ENCODE measurements around the gene GLIS1. TPM values are rescaled to one million over a fixed set of nuclear protein-coding genes. Genes with fewer than 3 reads are reported as not detected.

The GLIS1 gene
- total RNA-seq, result not detected

DNA sequence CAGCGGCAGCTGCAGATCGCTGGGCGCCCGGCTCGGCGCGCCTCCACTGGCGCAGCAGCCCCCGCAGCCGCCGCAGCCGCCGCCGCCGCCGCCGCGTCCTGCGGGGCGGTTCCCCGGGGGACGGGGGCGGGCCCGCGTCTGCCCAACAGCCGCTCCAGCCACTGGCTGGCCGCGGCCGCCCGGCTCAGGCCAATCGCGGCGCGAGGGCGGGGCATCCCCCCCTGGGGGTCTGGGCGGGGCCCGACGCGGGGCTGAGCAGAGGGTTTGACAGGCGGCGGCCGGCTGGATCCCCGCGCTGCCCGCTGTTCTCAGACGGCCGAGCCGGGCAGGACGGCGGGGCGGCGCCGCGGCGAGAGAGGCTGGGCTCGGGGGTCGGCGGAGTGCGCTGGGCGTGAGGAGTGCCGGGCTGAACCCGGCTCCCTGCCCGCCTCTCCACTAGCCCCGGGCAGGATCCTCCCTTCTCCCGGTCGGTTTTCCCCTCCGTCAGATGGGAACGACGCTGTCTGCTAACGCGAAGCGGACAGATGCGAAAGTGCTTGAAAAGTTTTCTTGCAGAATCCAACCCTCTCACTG, at the start of gene GLIS1:
GLIS1 (minus strand) TSS at position 56 of the 573 bp plus-strand sequence. CDS start 1,100 bp downstream, outside the sequence.
- ATAC-seq, result peak; percentile 94
- CTCF ChIA-PET, result interaction anchor here (2.7 kb wide), 1 partner anchor 14 kb away, joined by 8 read pairs; no protein-coding TSS in a partner anchor
- peaks cover 3% of the 10 kb centered on the region for H3K4me1 Mint-ChIP-seq
- H3K36me3 Mint-ChIP-seq, result peaks cover 6% of the 10 kb centered on the region
- peaks cover 75% of the 10 kb centered on the region for H3K27me3 Mint-ChIP-seq
- DNase-seq, result peak; percentile 70
- H3K9me3 Mint-ChIP-seq (ENCODE audit: low read depth), result no peaks in the 10 kb centered on the region
- no peak within 1 kb of the TSS for H3K27ac Mint-ChIP-seq
- H3K4me3 Mint-ChIP-seq, result peak within 1 kb of the TSS; percentile 38

DNA sequence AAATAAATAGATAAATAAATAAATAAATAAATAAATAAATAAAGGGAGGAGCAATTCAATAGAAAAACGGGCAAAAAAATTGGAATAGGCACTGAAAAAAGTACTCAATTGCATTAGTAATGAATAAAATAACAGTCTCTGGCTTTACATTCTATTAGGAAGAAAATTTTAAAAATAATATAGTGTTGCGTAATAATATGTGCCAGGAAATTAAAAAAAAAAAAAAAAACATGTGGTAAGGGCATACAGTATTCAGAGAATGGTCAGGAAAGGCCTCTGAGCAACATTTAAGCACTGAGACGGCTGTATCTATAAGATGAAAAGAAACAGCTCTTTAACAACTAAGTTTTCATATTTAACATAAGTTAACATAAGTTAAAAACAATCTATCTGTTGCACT, 48.7 kb upstream of the GLIS1 start:
- Mint-ChIP-seq H3K27ac (no peak overlapping the region), H3K9me3 (ENCODE audit: low read depth) (no peaks in the 10 kb centered on the region), H3K36me3 (peaks cover 47% of the 10 kb centered on the region), H3K4me1 (peaks cover 17% of the 10 kb centered on the region), H3K27me3 (no peaks in the 10 kb centered on the region), H3K4me3 (no peak overlapping the region)
- CTCF ChIA-PET, result no interaction called here
- no peak for DNase-seq
- ATAC-seq, result no peak

DNA sequence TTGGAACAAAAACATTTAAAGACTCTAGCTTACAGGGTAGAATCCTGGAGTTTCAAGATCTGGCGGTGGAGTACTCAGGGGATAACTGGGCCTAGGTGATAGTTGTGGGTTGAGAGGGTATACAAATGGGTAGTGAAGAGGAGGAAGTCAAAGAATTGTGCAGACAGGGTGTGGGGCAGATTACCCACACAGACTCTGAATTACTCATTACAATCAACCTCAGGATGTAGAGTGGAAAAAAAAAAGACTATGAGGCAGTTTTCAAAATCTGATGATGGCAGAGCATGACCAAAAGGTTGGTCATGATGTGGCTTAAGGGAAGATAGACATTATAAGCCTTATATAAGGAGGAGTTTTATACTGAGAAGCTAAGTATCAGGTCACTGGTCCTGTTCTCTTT, 44.1 kb upstream of the GLIS1 start:
- DNase-seq, result peak; percentile 69
- CTCF ChIA-PET, result interaction anchor here (1.1 kb wide), 2 partner anchors 30 to 78 kb away, joined by 3 read pairs; no protein-coding TSS in a partner anchor
- peaks cover 27% of the 10 kb centered on the region for H3K4me1 Mint-ChIP-seq
- peak; percentile 97 for ATAC-seq
- H3K4me3 Mint-ChIP-seq, result no peak overlapping the region
- no peaks in the 10 kb centered on the region for H3K27me3 Mint-ChIP-seq
- H3K27ac Mint-ChIP-seq, result peak overlapping the region; percentile 58
- no peaks in the 10 kb centered on the region for H3K9me3 Mint-ChIP-seq (ENCODE audit: low read depth)
- H3K36me3 Mint-ChIP-seq, result peaks cover 53% of the 10 kb centered on the region

- DNase-seq (no peak), ATAC-seq (no peak)
- H3K4me3 Mint-ChIP-seq, result no peak overlapping the region
- H3K4me1 Mint-ChIP-seq, result peaks cover 27% of the 10 kb centered on the region
- H3K27me3 Mint-ChIP-seq, result no peaks in the 10 kb centered on the region
- H3K36me3 Mint-ChIP-seq, result peaks cover 55% of the 10 kb centered on the region
- CTCF ChIA-PET, result no interaction called here
- H3K9me3 Mint-ChIP-seq (ENCODE audit: low read depth), result no peaks in the 10 kb centered on the region
- no peak overlapping the region for H3K27ac Mint-ChIP-seq
Measured at GRCh38 chr1:53781654-53782053, 42.7 kb upstream of the GLIS1 start.

DNA sequence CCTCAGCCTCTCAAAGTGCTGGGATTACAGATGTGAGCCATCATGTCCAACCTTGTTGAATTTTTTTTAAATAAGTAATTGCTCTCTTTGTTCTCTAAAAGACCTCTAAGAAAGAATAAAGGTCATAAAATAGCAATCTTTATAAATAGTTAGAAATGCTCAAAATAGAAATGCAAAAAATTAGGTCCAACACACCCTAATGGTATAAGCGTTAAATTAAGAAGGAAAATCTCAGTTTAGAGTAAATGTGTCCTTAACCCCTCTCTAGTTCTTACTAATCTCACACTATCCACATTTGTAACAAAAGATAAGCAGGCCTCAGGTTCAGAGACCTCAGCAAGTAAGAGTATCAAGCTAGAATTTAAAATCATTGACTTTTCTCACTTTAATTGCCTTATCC, 38.3 kb upstream of the GLIS1 start:
- DNase-seq (no peak), ATAC-seq (no peak)
- H3K27ac Mint-ChIP-seq, result no peak overlapping the region
- no peaks in the 10 kb centered on the region for H3K27me3 Mint-ChIP-seq
- no peak overlapping the region for H3K4me3 Mint-ChIP-seq
- CTCF ChIA-PET, result interaction anchor here (2.1 kb wide), 1 partner anchor 10 kb away, joined by 8 read pairs; no protein-coding TSS in a partner anchor
- H3K9me3 Mint-ChIP-seq (ENCODE audit: low read depth), result no peaks in the 10 kb centered on the region
- peaks cover 37% of the 10 kb centered on the region for H3K36me3 Mint-ChIP-seq
- H3K4me1 Mint-ChIP-seq, result peaks cover 5% of the 10 kb centered on the region

DNA sequence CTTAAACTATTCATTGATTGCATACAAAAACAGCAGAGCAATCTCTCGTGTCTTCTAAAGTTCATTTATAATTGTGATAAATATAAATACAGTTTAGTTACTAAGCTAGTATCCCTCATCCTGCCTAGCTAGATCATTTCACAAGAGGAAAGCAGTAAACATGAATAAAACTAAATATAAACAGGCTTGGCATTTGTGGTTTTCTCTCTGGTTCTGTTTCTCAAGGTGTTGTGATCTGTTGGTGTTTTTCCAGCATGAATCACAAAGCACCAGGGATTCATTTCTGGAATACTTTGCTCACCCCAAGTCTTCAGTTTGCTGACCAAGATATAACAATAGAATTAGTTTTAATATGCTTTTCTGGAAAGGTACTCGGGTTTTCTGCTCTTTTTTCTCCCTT, 32.7 kb upstream of the GLIS1 start:
- CTCF ChIA-PET, result interaction anchor here (2.3 kb wide), 1 partner anchor 18 kb away, joined by 8 read pairs; no protein-coding TSS in a partner anchor
- H3K9me3 Mint-ChIP-seq (ENCODE audit: low read depth), result no peaks in the 10 kb centered on the region
- DNase-seq (no peak), ATAC-seq (no peak)
- peaks cover 31% of the 10 kb centered on the region for H3K36me3 Mint-ChIP-seq
- H3K4me3 Mint-ChIP-seq, result no peak overlapping the region
- no peak overlapping the region for H3K27ac Mint-ChIP-seq
- peaks cover 17% of the 10 kb centered on the region for H3K4me1 Mint-ChIP-seq
- no peaks in the 10 kb centered on the region for H3K27me3 Mint-ChIP-seq

GRCh38 chr1:53769780-53770179, 30.8 kb upstream of the GLIS1 start:
- CTCF ChIA-PET, result no interaction called here
- Mint-ChIP-seq H3K27me3 (no peaks in the 10 kb centered on the region), H3K27ac (no peak overlapping the region), H3K4me1 (peaks cover 34% of the 10 kb centered on the region), H3K36me3 (peaks cover 39% of the 10 kb centered on the region), H3K9me3 (ENCODE audit: low read depth) (no peaks in the 10 kb centered on the region), H3K4me3 (no peak overlapping the region)
- DNase-seq, result no peak
- ATAC-seq, result no peak

GRCh38 chr1:53769184-53769583, 30.2 kb upstream of the GLIS1 start:
- H3K9me3 Mint-ChIP-seq (ENCODE audit: low read depth), result no peaks in the 10 kb centered on the region
- no peak overlapping the region for H3K27ac Mint-ChIP-seq
- DNase-seq (no peak), ATAC-seq (no peak)
- peaks cover 39% of the 10 kb centered on the region for H3K36me3 Mint-ChIP-seq
- CTCF ChIA-PET, result no interaction called here
- H3K27me3 Mint-ChIP-seq, result no peaks in the 10 kb centered on the region
- H3K4me3 Mint-ChIP-seq, result no peak overlapping the region
- peaks cover 34% of the 10 kb centered on the region for H3K4me1 Mint-ChIP-seq

GRCh38 chr1:53766831-53767405, 28.0 kb upstream of the GLIS1 start:
- Mint-ChIP-seq H3K36me3 (peaks cover 37% of the 10 kb centered on the region), H3K27ac (peak overlapping the region; percentile 81), H3K27me3 (no peaks in the 10 kb centered on the region), H3K9me3 (ENCODE audit: low read depth) (no peaks in the 10 kb centered on the region), H3K4me3 (peak overlapping the region; percentile 59), H3K4me1 (peaks cover 34% of the 10 kb centered on the region)
- CTCF ChIA-PET, result interaction anchor here (1.2 to 2.2 kb wide), 3 partner anchors 10 to 94 kb away, joined by 3 to 18 read pairs (median 8); no protein-coding TSS in a partner anchor
- ATAC-seq, result peak; percentile 51
- DNase-seq, result no peak

- DNase-seq, result no peak
Measured at GRCh38 chr1:53766194-53766742, 27.3 kb upstream of the GLIS1 start.

GRCh38 chr1:53765657-53766056, 26.7 kb upstream of the GLIS1 start:
- Mint-ChIP-seq H3K36me3 (peaks cover 31% of the 10 kb centered on the region), H3K27ac (peak overlapping the region; percentile 81), H3K27me3 (no peaks in the 10 kb centered on the region), H3K9me3 (ENCODE audit: low read depth) (no peaks in the 10 kb centered on the region), H3K4me1 (peaks cover 31% of the 10 kb centered on the region), H3K4me3 (peak overlapping the region; percentile 59)
- CTCF ChIA-PET, result interaction anchor here (1.1 to 2.2 kb wide), 2 partner anchors 11 to 16 kb away, joined by 3 to 18 read pairs; no protein-coding TSS in a partner anchor
- peak; percentile 90 for ATAC-seq
- no peak for DNase-seq

More at GRCh38 chr1:53766194-53766742, 27.3 kb upstream of the GLIS1 start:
- peak overlapping the region; percentile 59 for H3K4me3 Mint-ChIP-seq
- H3K9me3 Mint-ChIP-seq (ENCODE audit: low read depth), result no peaks in the 10 kb centered on the region
- H3K27ac Mint-ChIP-seq, result peak overlapping the region; percentile 81
- ATAC-seq, result peak; percentile 54
- H3K36me3 Mint-ChIP-seq, result peaks cover 36% of the 10 kb centered on the region
- peaks cover 31% of the 10 kb centered on the region for H3K4me1 Mint-ChIP-seq
- H3K27me3 Mint-ChIP-seq, result no peaks in the 10 kb centered on the region
- CTCF ChIA-PET, result interaction anchor here (1.2 to 2.2 kb wide), 3 partner anchors 11 to 95 kb away, joined by 3 to 18 read pairs (median 8); no protein-coding TSS in a partner anchor

DNA sequence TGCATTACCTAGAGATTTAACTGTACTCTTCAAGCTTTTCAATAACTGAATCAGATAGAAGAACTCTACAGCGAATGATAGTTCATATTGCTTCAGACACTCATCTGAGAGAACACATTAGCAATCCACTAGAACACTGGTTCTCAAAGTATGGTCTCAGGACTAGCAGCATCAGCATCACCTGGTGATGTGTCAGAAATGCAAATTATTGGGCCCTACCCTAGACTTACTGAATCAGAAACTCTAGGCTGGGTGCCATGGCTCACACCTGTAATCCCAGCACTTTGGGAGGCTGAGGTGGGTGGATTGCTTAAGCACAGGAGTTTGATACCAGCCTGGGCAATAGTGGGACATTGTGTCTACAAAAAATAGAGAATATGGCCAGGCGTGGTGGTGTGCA, 24.9 kb upstream of the GLIS1 start:
- ATAC-seq (no peak), DNase-seq (no peak)
- Mint-ChIP-seq H3K27ac (no peak overlapping the region), H3K27me3 (no peaks in the 10 kb centered on the region), H3K4me3 (no peak overlapping the region), H3K9me3 (ENCODE audit: low read depth) (no peaks in the 10 kb centered on the region), H3K36me3 (peaks cover 27% of the 10 kb centered on the region), H3K4me1 (peaks cover 31% of the 10 kb centered on the region)
- CTCF ChIA-PET, result interaction anchor here (1.2 to 1.3 kb wide), 2 partner anchors 10 to 22 kb away, joined by 3 to 6 read pairs; no protein-coding TSS in a partner anchor

GRCh38 chr1:53763461-53763860, 24.5 kb upstream of the GLIS1 start:
- Mint-ChIP-seq H3K4me1 (peaks cover 29% of the 10 kb centered on the region), H3K36me3 (peaks cover 27% of the 10 kb centered on the region), H3K27me3 (no peaks in the 10 kb centered on the region), H3K4me3 (no peak overlapping the region), H3K27ac (no peak overlapping the region), H3K9me3 (ENCODE audit: low read depth) (no peaks in the 10 kb centered on the region)
- DNase-seq (no peak), ATAC-seq (no peak)
- CTCF ChIA-PET, result interaction anchor here (1.2 to 1.3 kb wide), 2 partner anchors 9 to 23 kb away, joined by 3 to 6 read pairs; no protein-coding TSS in a partner anchor
